Stimulated activated CD4-positive, alpha-beta T cell treated with anti-CD3 and anti-CD28 coated beads, Interleukin-4, amount 100 ng/mL, for 48 hours (primary cell): ENCODE data around the gene PCBP3.
"Not testable (repeated sequence)": the region's sequence is repeated elsewhere in the genome, so short reads cannot be mapped to it uniquely, and the experiment has no call there.

Source experiments
- DNase-seq, 2 donors: peaks; one replicate each; pipeline ENCODE4 v3.0.0-alpha.2; 2020; ENCODE audit warnings: low read depth in 2 of 2

The PCBP3 gene

GRCh38 chr21:45827881-45828579 lies 184.5 kb downstream of the PCBP3 start:
- no peak for DNase-seq

GRCh38 chr21:45828580-45829570 lies 185.3 kb downstream of the PCBP3 start:
- DNase-seq, result no peak

GRCh38 chr21:45829668-45830067 lies 186.1 kb downstream of the PCBP3 start:
- DNase-seq, result no peak

GRCh38 chr21:45830221-45830640 lies 186.7 kb downstream of the PCBP3 start:
- DNase-seq, result no peak

GRCh38 chr21:45830720-45831366 lies 187.3 kb downstream of the PCBP3 start:
- DNase-seq, result no peak

- no peak for DNase-seq
Observed at GRCh38 chr21:45831991-45832740, 188.6 kb downstream of the PCBP3 start.

- not testable (repeated sequence) for DNase-seq
Observed at GRCh38 chr21:45832741-45833235, 189.3 kb downstream of the PCBP3 start.

GRCh38 chr21:45833414-45833813 lies 189.9 kb downstream of the PCBP3 start:
- DNase-seq, result no peak

GRCh38 chr21:45834026-45834715 lies 190.6 kb downstream of the PCBP3 start:
- no peak for DNase-seq

- DNase-seq, result no peak
Observed at GRCh38 chr21:45834821-45835293, 191.3 kb downstream of the PCBP3 start.

GRCh38 chr21:45835301-45836267 lies 192.1 kb downstream of the PCBP3 start:
- DNase-seq, result no peak

- no peak for DNase-seq
Observed at GRCh38 chr21:45836268-45836655, 192.7 kb downstream of the PCBP3 start.

GRCh38 chr21:45836694-45837670 lies 193.5 kb downstream of the PCBP3 start:
- no peak for DNase-seq

GRCh38 chr21:45837936-45838335 lies 194.4 kb downstream of the PCBP3 start:
- no peak for DNase-seq

GRCh38 chr21:45838634-45839033 lies 195.1 kb downstream of the PCBP3 start:
- DNase-seq, result no peak

- no peak for DNase-seq
Observed at GRCh38 chr21:45839274-45839673, 195.7 kb downstream of the PCBP3 start.

- DNase-seq, result no peak
Observed at GRCh38 chr21:45841033-45841432, 197.5 kb downstream of the PCBP3 start.

- no peak for DNase-seq
Observed at GRCh38 chr21:45843426-45843825, 199.9 kb downstream of the PCBP3 start.
